ENCODE results near the gene JAKMIP3. TPM values are rescaled to one million over a fixed set of nuclear protein-coding genes. Genes with fewer than 3 reads are reported as not detected.

Gene JAKMIP3
- total RNA-seq (2014; rRNA removed; shearing (Covaris generic)), result 0.08 TPM in 1 of 2 replicates, not detected in the other

GRCh38 chr10:132065491-132066105 is at the start of gene JAKMIP3:
Gene JAKMIP3, plus strand, starts transcription at chr10:132065946. Its CDS starts 38,863 bp downstream, at chr10:132104809.
- peak; percentile 25 for DNase-seq (ENCODE audit: low spot score)

DNA sequence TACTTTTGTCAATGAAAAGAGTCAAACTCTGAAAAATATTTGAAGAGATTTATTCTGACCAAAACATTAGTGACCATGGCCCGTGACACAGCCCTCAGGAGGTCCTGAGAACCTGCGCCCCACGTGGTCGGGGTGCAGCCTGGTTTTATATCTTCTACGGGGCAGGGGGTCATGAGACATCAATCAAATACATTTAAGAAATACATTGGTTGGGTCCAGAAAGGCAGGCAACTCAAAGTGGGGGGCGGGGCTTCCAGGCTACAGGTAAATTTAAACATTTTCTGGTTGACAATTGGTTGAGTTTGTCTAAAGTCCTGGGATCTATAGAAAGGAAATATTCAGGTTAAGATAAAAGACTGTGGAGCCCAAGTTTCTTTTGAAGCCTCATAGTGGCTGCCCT is 49.2 kb upstream of the JAKMIP3 start:
- DNase-seq (ENCODE audit: low spot score), result no peak

DNA sequence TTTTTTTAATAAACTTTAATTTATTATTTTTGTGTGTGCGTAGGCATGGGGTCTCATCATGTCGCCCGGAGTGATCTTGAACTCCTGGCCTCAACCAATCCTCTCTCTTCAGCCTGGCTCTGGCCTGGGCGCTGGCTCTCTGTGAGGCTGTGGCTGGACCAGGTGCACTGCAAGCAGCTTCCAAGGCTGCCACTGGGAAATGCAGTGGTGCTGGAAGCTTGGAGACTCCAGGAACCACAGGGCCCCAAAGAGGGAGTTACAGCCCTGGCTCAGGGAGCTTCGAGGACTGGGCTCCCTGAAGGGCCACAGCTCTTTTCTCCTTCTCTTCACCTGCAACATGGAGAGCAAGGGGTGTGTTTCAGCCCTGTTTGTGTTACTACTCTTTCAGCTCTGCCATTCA is 47.3 kb upstream of the JAKMIP3 start:
- DNase-seq (ENCODE audit: low spot score), result no peak

DNA sequence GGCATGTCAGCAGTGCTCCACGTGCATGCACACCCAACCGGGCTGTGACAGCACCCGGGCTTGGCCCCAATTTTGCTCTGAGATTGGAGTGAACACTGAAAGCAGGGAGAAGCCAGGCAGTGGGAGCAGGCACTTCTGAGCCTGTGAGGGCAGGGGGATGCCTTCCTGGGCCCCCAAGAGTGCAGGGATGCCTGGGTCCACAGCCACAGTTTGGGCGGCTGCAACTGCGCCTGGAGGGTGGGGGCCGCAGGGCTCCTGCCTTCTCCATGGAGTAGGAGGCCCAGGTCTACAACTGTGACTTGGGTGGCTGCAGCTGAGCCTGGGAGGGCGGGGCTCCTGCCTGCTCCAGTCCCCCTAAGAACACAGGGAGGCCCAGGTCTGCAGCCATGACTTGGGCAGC is 46.4 kb upstream of the JAKMIP3 start:
- DNase-seq (ENCODE audit: low spot score), result no peak

DNA sequence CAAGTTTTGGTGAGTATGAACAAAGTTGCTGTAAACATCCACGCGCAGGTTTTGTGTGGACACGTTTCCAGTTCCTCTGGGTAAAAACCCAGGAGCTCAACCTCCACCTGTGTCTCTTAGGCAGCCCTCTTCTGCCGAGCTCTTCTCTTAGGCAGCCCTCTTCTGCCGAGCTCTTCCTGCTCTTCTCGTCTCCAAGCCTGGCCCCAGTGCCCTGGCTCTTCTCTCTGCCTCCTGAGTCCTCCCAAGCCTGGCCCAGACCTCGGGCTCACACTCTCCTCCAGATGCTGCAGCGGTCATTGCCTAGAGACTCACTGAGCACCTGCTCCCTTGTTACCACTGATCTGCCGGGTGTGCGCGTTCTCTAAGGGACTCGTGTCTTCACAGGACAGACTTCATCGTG is 45.3 kb upstream of the JAKMIP3 start:
- DNase-seq (ENCODE audit: low spot score), result no peak

DNA sequence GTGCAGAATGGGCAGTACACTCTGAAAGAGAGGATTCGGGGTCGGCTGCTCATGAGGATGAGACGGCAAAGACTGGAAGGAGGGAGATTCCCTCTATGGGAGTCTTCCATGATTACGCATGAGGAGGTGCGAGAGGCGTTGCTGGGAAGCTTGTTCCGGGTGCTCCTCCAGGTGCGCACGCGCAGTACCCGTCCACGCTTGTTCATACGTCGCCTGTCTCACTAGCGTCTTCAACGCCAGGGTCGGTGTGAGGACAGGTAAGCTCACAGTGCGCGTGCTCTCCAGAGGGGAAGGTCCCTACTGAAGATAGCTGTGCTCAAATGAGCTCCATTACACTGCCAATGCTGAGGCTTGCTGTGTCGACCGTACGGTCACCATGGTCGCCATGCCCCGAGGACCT is 44.7 kb upstream of the JAKMIP3 start:
- no peak for DNase-seq (ENCODE audit: low spot score)

- DNase-seq (ENCODE audit: low spot score), result no peak
These were observed 44.1 kb upstream of the JAKMIP3 start for GRCh38 chr10:132021504-132022143.

DNA sequence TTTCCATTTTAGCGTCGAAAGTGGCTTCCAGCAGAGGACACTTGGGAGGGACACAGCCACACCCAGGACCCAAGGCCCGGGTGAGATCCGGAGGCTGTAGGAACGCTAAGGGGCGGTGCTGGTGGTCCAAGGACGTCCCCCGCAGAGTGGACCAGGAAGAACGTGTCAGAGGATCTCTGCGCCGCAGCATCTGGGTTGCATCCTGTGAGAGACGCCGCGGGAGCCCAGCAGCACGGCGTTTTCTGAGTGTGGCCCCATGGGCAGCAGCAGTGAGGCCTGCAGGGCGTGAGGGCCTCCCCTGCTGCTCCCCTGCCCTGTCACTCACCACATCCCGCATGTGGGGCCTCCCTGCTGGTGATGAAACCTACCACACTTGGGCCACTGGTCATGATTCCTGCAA is 43.5 kb upstream of the JAKMIP3 start:
- no peak for DNase-seq (ENCODE audit: low spot score)

- peak; percentile 73 for DNase-seq (ENCODE audit: low spot score)
These were observed 42.5 kb upstream of the JAKMIP3 start for GRCh38 chr10:132023092-132023811.

- DNase-seq (ENCODE audit: low spot score), result no peak
These were observed 38.2 kb upstream of the JAKMIP3 start for GRCh38 chr10:132027423-132027983.

DNA sequence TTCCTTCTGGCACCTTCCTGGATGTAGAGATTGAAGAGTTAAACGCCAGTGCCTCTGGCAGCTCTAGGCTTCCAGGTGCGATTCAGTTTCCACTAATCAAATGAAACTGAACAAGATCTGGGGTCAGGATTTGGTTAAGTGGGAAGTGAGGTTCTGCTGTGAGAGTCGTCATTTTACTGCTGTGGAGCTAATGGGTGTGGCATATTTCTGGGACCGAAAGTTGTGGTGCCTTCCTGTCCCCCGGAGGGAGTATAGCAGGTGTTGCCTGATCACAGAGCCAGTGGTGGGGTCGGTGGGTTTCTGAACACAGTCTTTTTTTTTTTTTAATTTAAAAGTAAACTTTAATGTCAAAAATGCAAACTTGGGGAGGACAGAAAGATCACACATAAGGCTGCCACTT is 37.0 kb upstream of the JAKMIP3 start:
- no peak for DNase-seq (ENCODE audit: low spot score)

GRCh38 chr10:132030898-132031463 is 34.8 kb upstream of the JAKMIP3 start:
- no peak for DNase-seq (ENCODE audit: low spot score)

- DNase-seq (ENCODE audit: low spot score), result no peak
These were observed 32.1 kb upstream of the JAKMIP3 start for GRCh38 chr10:132033632-132034031.

DNA sequence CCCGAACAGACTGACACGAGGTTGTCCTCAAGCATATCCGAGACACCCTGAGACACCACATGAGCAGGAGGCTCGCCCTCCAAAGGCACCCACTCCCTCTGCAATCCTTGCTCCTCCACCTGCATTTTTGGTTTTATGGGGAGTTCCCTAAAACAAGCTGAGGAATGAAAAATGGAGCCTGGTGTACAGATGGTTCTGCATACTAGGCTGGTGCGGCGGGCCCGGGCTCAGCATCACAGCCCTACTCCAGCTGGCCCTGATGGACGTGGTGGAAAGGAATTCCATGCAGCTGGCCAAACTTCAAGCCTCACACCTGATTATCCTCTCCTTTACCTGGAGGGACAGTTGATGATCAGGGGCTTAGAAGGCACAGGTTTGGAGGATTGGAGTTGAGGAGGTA is 30.3 kb upstream of the JAKMIP3 start:
- DNase-seq (ENCODE audit: low spot score), result no peak

DNA sequence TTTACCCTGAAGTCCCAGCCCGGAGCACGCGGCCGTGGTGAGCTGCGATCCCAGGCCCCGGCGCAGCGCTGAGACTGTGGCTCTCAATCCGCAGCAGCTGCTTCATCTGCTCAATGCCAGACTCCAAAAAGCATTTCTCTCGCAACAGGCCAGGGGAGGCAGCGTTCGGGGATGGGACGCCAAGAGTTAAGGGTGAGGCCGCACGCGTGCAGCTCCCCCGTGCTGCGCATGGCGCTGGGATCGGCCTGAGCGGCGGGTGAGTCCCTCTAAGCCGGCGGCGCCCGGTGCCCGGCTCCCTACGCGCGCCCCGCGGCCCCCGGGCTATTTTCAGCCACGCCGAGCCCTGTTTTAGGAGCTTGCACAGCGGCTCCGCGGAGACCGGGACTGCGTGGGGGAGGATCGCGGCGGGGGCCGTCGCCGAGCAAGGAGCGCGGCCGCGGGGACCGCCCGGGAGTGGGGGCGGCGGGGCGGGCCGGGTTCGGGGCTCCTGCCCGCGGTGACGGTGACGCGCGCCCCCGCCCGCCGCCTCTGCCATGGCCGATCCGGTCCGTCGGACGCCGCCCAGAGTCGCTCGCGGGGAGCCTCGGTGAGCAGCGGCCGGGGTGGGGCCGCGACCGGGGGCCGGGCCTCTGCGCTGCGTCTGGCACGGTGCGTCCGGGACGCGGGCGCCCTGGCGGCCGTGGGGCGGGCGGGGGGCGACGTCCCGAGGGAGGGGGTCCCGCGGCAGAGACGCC is 29.4 kb upstream of the JAKMIP3 start:
- DNase-seq (ENCODE audit: low spot score), result no peak

DNA sequence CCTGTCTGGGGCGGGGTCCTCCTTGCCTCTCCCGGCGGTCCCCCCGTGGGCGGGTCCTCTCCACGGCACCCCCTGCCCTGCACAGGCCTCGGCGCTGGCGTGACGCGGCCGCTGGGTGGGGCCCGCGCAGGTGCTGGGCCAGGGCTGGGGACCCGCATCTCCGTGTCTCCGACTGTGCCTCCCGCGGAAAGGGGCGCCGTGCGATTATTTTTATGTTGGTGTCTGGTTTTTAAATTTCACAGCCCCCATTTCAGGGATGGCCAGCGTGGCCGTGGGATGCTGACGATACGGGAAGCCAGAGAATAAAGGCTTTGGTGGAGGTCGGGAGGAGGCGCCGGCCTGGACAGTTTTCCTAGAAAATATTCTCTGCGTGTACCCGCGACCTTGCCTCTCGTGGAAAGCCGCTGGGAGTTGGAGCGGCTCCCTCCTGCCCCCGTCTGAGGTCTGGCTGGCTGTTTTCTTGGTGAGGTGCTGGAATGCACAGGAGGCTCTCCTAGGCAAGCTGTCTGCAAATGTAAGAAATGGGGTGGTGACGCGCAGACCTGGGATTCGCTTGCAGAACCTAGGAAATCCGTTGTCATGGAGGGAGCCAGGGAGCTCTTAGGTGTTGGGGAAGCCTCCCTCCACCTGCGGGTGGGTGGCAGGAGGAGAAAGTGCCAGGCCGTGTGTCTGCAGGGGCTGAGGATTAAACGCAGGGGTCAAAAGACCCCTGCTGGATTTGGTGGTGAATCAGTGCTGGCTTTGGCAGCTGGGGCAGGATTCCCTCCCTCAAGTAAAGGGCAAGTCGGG is 28.7 kb upstream of the JAKMIP3 start:
- no peak for DNase-seq (ENCODE audit: low spot score)

- no peak for DNase-seq (ENCODE audit: low spot score)
These were observed 28.1 kb upstream of the JAKMIP3 start for GRCh38 chr10:132037676-132037975.

- DNase-seq (ENCODE audit: low spot score), result no peak
These were observed 26.4 kb upstream of the JAKMIP3 start for GRCh38 chr10:132039371-132039770.

DNA sequence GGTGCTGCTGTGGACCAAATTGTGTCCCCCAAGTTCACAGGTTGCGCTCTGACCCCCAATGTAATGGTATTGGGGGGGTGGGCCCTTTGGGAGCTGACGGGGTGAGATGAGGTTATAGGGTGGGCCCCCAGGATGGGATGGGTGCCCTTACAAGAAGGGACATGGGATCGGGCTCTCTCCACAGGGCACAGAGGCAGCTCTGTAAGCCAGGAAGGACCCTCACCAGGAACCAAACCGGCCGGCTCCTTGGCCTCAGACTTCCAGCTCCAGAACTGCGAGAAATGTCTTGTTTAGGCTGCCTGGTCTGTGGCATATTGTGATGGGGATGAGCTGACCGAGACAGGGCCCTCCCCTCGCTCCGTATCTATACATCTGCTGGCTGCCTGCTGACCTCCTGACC is 25.7 kb upstream of the JAKMIP3 start:
- no peak for DNase-seq (ENCODE audit: low spot score)

DNA sequence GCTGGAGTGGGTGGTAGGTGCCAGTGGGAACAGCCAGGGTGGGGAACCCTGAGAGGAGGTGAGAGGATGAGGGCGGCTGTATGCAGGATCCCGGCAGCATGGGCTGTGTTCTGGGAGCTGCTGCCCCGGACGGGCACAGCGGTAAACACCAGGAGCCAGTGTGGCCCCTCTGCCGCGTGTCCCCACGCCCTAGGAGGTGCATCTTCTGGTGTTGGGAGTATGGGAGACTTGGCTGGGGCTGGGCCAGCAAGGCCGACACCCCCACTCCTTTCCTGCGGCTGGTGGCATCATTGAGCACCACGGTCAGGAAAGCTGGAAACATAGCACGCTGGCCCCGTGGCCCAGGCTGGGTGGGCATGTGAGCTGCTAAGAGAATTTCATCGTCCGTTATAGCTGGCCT is 24.4 kb upstream of the JAKMIP3 start:
- no peak for DNase-seq (ENCODE audit: low spot score)
